ENCODE measurements around the gene SECTM1. TPM values are rescaled to one million over a fixed set of nuclear protein-coding genes. Genes with fewer than 3 reads are reported as not detected.
"Not testable (repeated sequence)": the region's sequence is repeated elsewhere in the genome, so short reads cannot be mapped to it uniquely, and the experiment has no call there.

SECTM1 gene
- total and polyA plus RNA-seq, 2 experiments from 2014 or later, result 1.4 TPM

DNA sequence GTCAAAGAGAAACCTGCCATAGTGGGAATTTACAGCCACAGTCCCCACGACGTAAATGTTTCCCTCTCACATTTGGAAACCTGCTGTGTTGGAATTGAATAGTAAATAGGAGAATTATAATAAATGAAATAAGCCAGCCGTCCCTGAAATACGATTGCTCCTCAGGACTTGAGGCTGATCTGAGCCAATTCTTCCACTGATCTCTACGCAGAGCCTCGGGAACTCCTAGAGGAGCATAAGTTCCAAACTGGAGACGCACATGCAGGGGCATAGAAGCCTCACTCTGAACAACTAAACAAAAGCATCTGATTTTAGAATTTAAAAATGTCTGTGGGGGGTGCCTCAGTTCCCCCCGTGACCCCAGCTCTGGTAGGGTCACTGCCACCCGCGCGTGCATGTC lies 15.3 kb upstream of the SECTM1 start:
- Histone ChIP-seq H3F3A (ENCODE audit: insufficient read depth) (peaks cover 7% of the 10 kb centered on the region), H3K4me3 (peak overlapping the region; percentile 39; the same call in 1 of the 2 replicates), H3K27me3 (replicated peaks; ENCODE audit: insufficient read depth) (no peaks in the 10 kb centered on the region), H3K36me3 (ENCODE audit: low read depth) (no peaks in the 10 kb centered on the region), H3K79me2 (ENCODE audit: insufficient read depth) (no peaks in the 10 kb centered on the region), H2AFZ (no peak overlapping the region), H3K4me2 (ENCODE audit: unreplicated experiment) (peak overlapping the region; percentile 57), H3K4me1 (ENCODE audit: insufficient read depth) (peaks cover 10% of the 10 kb centered on the region), H4K20me1 (ENCODE audit: insufficient read depth) (no peaks in the 10 kb centered on the region), H3K9me2 (ENCODE audit: insufficient read depth) (no peaks in the 10 kb centered on the region), H3K27ac (no peak overlapping the region), H3K9ac (no peak overlapping the region), H3K9me3 (ENCODE audit: low read depth) (no peaks in the 10 kb centered on the region)
- DNase-seq, result no peak
- TF ChIP-seq EZH2phosphoT487 (IDR thresholded peaks at IDR 0.05; ENCODE audit: insufficient read depth, low read depth), result no peak
- TF ChIP-seq EZH2 (IDR thresholded peaks at IDR 0.05; ENCODE audit: insufficient read depth, poor library complexity, severe bottlenecking), result no peak
- WGBS, 2 experiments (ENCODE audit: low coverage in 1 of 2, low lambda C conversion rate in 2 of 2, missing lambda C conversion rate in 2 of 2), result 9 to 10% methylated on average over 11 of the region's 11 CpGs
- in situ Hi-C loops (cut with MboI), result no loop called here

DNA sequence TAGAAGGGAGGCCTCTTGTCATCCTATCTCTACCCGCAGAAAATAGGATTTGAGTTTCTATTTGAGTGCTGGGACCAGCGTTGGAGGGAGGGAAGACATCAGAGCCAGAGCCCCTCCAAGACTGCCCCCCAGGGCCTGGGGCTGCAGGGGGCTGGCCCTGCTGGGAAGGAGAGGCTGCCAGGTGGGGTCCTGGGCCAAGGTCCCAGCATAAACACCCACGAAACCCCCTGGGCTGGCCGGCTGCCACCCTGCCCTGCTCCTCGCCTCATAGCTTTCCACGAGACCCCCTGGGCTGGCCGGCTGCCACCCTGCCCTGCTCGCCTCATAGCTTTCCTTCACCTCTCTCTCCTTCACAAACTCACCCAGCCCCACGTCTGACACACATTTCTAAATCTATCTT lies 14.9 kb upstream of the SECTM1 start:
- DNase-seq, result no peak
- Histone ChIP-seq H3K9me3 (ENCODE audit: low read depth) (no peaks in the 10 kb centered on the region), H2AFZ (no peak overlapping the region), H3K4me2 (ENCODE audit: unreplicated experiment) (no peak overlapping the region), H3K4me1 (ENCODE audit: insufficient read depth) (peaks cover 10% of the 10 kb centered on the region), H3K4me3 (no peak overlapping the region), H3K36me3 (ENCODE audit: low read depth) (no peaks in the 10 kb centered on the region), H3K9ac (no peak overlapping the region), H4K20me1 (ENCODE audit: insufficient read depth) (no peaks in the 10 kb centered on the region), H3F3A (ENCODE audit: insufficient read depth) (peaks cover 7% of the 10 kb centered on the region), H3K9me2 (ENCODE audit: insufficient read depth) (no peaks in the 10 kb centered on the region), H3K27ac (no peak overlapping the region), H3K79me2 (ENCODE audit: insufficient read depth) (no peaks in the 10 kb centered on the region), H3K27me3 (replicated peaks; ENCODE audit: insufficient read depth) (no peaks in the 10 kb centered on the region)
- no peak for TF ChIP-seq EZH2phosphoT487 (IDR thresholded peaks at IDR 0.05; ENCODE audit: insufficient read depth, low read depth)
- in situ Hi-C loops (cut with MboI), result no loop called here
- 63 to 66% methylated on average over 9 of the region's 9 CpGs for WGBS, 2 experiments (ENCODE audit: low coverage in 1 of 2, low lambda C conversion rate in 2 of 2, missing lambda C conversion rate in 2 of 2)

DNA sequence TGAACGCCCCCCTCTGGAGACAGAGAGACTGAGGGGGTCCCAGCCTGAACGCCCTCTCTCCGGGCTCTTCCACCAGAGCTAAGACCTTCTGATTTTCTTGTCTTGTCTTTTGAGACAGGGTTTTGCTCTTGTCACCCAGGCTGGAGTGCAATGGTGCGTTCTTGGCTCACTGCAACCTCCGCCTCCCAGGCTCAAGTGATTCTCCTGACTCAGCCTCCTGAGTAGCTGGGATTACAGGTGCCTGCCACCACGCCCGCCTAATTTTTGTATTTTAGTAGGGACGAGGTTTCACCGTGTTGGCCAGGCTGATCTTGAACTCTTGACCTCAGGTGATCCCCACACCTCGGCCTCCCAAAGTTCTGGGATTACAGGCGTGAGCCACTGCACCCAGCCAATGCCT lies 14.4 kb upstream of the SECTM1 start:
- H4K20me1 ChIP-seq (ENCODE audit: insufficient read depth); in situ Hi-C loops (cut with MboI); H3K27ac ChIP-seq; H2AFZ ChIP-seq; H3K27me3 ChIP-seq (replicated peaks; ENCODE audit: insufficient read depth); DNase-seq; H3K9me2 ChIP-seq (ENCODE audit: insufficient read depth); H3K9me3 ChIP-seq (ENCODE audit: low read depth); H3K36me3 ChIP-seq (ENCODE audit: low read depth); H3K4me1 ChIP-seq (ENCODE audit: insufficient read depth); H3F3A ChIP-seq (ENCODE audit: insufficient read depth); H3K4me2 ChIP-seq (ENCODE audit: unreplicated experiment); H3K4me3 ChIP-seq; H3K79me2 ChIP-seq (ENCODE audit: insufficient read depth); H3K9ac ChIP-seq: not testable (repeated sequence)
- 82 to 83% methylated on average over 10 to 11 of the region's 11 CpGs for WGBS, 2 experiments (ENCODE audit: low coverage in 1 of 2, low lambda C conversion rate in 2 of 2, missing lambda C conversion rate in 2 of 2)

DNA sequence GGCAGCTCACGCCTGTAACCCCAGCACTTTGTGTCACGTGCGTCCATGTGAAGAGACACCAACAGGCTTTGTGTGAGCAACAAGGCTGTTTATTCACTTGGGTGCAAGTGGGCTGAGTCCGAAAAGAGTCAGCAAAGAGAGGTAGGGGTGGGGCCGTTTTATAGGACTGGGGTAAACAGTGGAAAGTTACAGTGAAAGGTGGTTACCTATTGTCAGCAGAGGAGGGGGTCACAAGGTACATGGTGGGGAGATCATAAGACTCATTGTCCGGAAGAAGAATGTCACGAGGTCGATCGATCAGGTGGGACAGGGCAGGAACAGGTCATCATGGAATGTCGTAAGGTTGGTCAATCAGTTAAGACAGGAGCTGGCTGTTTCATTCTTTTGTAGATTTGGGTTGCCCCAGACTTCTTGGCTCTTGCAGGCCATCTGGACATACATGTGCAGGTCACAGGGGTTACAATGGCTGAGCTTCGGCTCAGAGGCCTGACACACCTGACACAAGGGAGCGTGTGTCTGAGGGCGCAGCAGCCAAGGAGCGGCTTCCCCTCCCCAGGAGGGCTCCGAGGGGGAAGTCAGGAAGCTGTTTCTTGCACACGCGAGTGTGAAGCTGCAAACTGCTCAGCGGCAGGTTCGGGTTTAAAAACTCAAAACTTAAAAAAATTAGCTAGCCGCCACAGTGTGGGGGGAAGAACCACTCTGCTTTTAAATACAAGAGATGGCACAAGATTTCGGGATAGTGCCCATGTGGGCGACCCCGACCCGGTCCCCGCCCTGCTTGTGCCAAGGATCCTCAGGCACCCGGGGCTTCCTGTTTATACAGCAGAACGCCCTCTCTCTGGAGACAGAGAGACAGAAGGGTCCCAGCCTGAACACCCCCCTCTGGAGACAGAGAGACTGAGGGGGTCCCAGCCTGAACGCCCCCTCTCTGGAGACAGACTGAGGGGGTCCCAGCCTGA lies 13.1 kb upstream of the SECTM1 start:
- no peaks in the 10 kb centered on the region for H4K20me1 ChIP-seq (ENCODE audit: insufficient read depth)
- TF ChIP-seq EZH2phosphoT487 (IDR thresholded peaks at IDR 0.05; ENCODE audit: insufficient read depth, low read depth) (no peak), EZH2 (IDR thresholded peaks at IDR 0.05; ENCODE audit: insufficient read depth, poor library complexity, severe bottlenecking) (no peak)
- WGBS, 2 experiments (ENCODE audit: low coverage in 1 of 2, low lambda C conversion rate in 2 of 2, missing lambda C conversion rate in 2 of 2), result 82 to 85% methylated on average over 28 of the region's 28 CpGs
- H3K79me2 ChIP-seq (ENCODE audit: insufficient read depth), result no peaks in the 10 kb centered on the region
- H3K4me3 ChIP-seq, result no peak overlapping the region
- no peak overlapping the region for H3K4me2 ChIP-seq (ENCODE audit: unreplicated experiment)
- H3K9me2 ChIP-seq (ENCODE audit: insufficient read depth), result no peaks in the 10 kb centered on the region
- no peak overlapping the region for H2AFZ ChIP-seq
- H3K27ac ChIP-seq, result no peak overlapping the region
- H3K9me3 ChIP-seq (ENCODE audit: low read depth), result no peaks in the 10 kb centered on the region
- in situ Hi-C loops (cut with MboI), result no loop called here
- no peaks in the 10 kb centered on the region for H3K36me3 ChIP-seq (ENCODE audit: low read depth)
- DNase-seq, result no peak
- H3K9ac ChIP-seq, result no peak overlapping the region
- H3K27me3 ChIP-seq (replicated peaks; ENCODE audit: insufficient read depth), result no peaks in the 10 kb centered on the region
- peaks cover 10% of the 10 kb centered on the region for H3K4me1 ChIP-seq (ENCODE audit: insufficient read depth)
- peaks cover 7% of the 10 kb centered on the region for H3F3A ChIP-seq (ENCODE audit: insufficient read depth)

All from GM23248 (cell line).